Thyroid gland (tissue), 4 donors: Measurements from ENCODE around the gene CARHSP1.

Experiments used
- CTCF ChIP-seq, 6 experiments: fragments of 200-600 bp in 3 of 6; fragments of 450-650 bp in 3 of 6; sonication (generic) in 3 of 6; IDR thresholded peaks; one replicate each; pipeline ENCODE4 v1.5.1; 2016 to 2019; ENCODE audit warnings: antibody characterized with exemption in 6 of 6, mild to moderate bottlenecking in 2 of 6, inconsistent platforms in 1 of 6, moderate library complexity in 1 of 6
- POLR2A ChIP-seq, 2 donors: fragments of 450-650 bp; IDR thresholded peaks; one replicate each; pipeline ENCODE4 v1.6.1; 2017; ENCODE audit warnings: antibody characterized with exemption in 2 of 2, mild to moderate bottlenecking in 2 of 2, moderate library complexity in 1 of 2

- TF ChIP-seq CTCF (IDR thresholded peaks at IDR 0.05), result no peak
- no peak for TF ChIP-seq POLR2A (IDR thresholded peaks at IDR 0.05)
Measured at GRCh38 chr16:8898660-8899318, 30.0 kb upstream of the CARHSP1 start.
